Measurements from ENCODE around the gene GDPD3. TPM values are rescaled to one million over a fixed set of nuclear protein-coding genes. Genes with fewer than 3 reads are reported as not detected.
"Not testable (repeated sequence)": the region's sequence is repeated elsewhere in the genome, so short reads cannot be mapped to it uniquely, and the experiment has no call there.

Gene GDPD3
- total RNA-seq, 2 donors from 2014 or later = 1.7 TPM; not detected in 1

GRCh38 chr16:30116291-30117207 lies 3.2 kb upstream of the GDPD3 start:
- H3K36me3 ChIP-seq = peaks cover 63% of the 10 kb centered on the region
- H3K9me3 ChIP-seq = no peaks in the 10 kb centered on the region
- H3K27ac ChIP-seq = no peak overlapping the region
- no peaks in the 10 kb centered on the region for H3K27me3 ChIP-seq
- no peak for DNase-seq (ENCODE audit: low spot score)
- no peak overlapping the region for H3K4me3 ChIP-seq
- no peak for TF ChIP-seq CTCF (IDR thresholded peaks at IDR 0.05)
- H3K4me1 ChIP-seq = peaks cover 0 to 15% of the 10 kb centered on the region in 2 donors

- no peak for DNase-seq (ENCODE audit: low spot score)
- no peak for TF ChIP-seq CTCF (IDR thresholded peaks at IDR 0.05)
These were observed 1.9 kb upstream of the GDPD3 start for GRCh38 chr16:30115238-30115637.

GRCh38 chr16:30114833-30115232 lies 1.5 kb upstream of the GDPD3 start:
- DNase-seq (ENCODE audit: low spot score); H3K9me3 ChIP-seq; H3K27me3 ChIP-seq; H3K4me1 ChIP-seq; H3K27ac ChIP-seq; H3K4me3 ChIP-seq: not testable (repeated sequence)
- peaks cover 56% of the 10 kb centered on the region for H3K36me3 ChIP-seq

More at GRCh38 chr16:30115238-30115637, 1.9 kb upstream of the GDPD3 start:
- peaks cover 60% of the 10 kb centered on the region for H3K36me3 ChIP-seq
- H3K27me3 ChIP-seq = no peaks in the 10 kb centered on the region
- H3K27ac ChIP-seq = no peak overlapping the region
- H3K4me3 ChIP-seq = no peak overlapping the region
- H3K4me1 ChIP-seq = peaks cover 0 to 4% of the 10 kb centered on the region in 2 donors
- H3K9me3 ChIP-seq = no peaks in the 10 kb centered on the region

GRCh38 chr16:30114411-30114810 lies 1.1 kb upstream of the GDPD3 start:
- Histone ChIP-seq H3K27me3 (no peaks in the 10 kb centered on the region), H3K4me3 (no peak overlapping the region), H3K36me3 (peaks cover 52% of the 10 kb centered on the region), H3K9me3 (no peaks in the 10 kb centered on the region), H3K27ac (no peak overlapping the region), H3K4me1 (no peaks in the 10 kb centered on the region)
- TF ChIP-seq CTCF (IDR thresholded peaks at IDR 0.05) = no peak
- no peak for DNase-seq (ENCODE audit: low spot score)

GRCh38 chr16:30113711-30114333 lies 485 bp upstream of the GDPD3 start:
- H3K36me3 ChIP-seq = peaks cover 46% of the 10 kb centered on the region
- no peaks in the 10 kb centered on the region for H3K27me3 ChIP-seq
- TF ChIP-seq CTCF (IDR thresholded peaks at IDR 0.05) = no peak
- H3K4me1 ChIP-seq = no peaks in the 10 kb centered on the region
- H3K27ac ChIP-seq = no peak overlapping the region
- no peak overlapping the region for H3K4me3 ChIP-seq
- H3K9me3 ChIP-seq = no peaks in the 10 kb centered on the region
- DNase-seq (ENCODE audit: low spot score) = no peak
